HG03460 (cell line): ENCODE data around the gene LIME1.
"Not testable (repeated sequence)": the region's sequence is repeated elsewhere in the genome, so short reads cannot be mapped to it uniquely, and the experiment has no call there.

Experiments
- ATAC-seq: cut with Tn5 transposase; IDR thresholded peaks from one replicate; pipeline ENCODE4 v1.9.1; 2021; ENCODE audit not compliant: unreplicated experiment

The LIME1 gene

DNA sequence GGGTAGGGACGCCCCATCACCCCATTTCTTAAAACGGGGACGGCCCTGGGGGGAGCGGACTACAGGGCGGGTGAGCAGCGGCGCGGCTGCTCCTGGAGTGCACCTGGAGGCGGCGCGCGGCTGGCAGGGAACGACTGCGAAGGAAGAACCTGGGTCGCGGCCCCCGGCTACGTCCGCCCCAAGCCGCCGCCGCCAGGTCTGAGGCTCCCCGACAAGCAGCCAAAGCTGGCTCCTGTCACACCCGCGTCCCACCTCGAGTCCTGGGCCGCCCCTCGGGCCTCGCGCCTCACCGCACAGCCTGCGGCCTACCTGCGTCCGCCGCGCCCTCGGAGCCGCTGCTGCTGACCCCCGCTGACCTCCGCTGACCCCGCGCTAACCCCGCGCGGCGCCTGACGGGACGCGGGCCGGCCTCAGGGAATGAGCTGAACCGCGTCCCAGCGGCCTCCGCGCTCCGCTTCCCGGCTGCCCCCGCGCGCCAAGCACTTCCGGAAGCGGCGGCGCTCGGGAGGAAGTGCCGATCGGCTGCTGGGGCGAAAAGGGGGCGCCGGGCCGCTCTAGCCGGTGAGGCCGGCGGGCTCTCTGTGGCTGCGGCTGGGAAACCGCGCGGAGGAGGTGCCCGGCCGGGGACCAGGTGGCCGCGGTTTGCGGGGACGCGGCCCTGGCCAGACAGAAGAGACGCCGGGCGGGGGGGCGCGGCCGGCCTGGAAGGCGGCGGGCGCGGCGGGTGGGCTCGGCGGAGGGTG, 28.7 kb upstream of the LIME1 start, which contains the start of the genes ARFRP1 and ZGPAT:
Gene ARFRP1 (minus strand): TSS at position 419 of the 743 bp plus-strand sequence. CDS start 885 bp downstream, outside the sequence.
Gene ZGPAT (plus strand): TSS at position 482 of the 743 bp plus-strand sequence. CDS start 542 bp downstream, outside the sequence.
- peak; percentile 69 for ATAC-seq

DNA sequence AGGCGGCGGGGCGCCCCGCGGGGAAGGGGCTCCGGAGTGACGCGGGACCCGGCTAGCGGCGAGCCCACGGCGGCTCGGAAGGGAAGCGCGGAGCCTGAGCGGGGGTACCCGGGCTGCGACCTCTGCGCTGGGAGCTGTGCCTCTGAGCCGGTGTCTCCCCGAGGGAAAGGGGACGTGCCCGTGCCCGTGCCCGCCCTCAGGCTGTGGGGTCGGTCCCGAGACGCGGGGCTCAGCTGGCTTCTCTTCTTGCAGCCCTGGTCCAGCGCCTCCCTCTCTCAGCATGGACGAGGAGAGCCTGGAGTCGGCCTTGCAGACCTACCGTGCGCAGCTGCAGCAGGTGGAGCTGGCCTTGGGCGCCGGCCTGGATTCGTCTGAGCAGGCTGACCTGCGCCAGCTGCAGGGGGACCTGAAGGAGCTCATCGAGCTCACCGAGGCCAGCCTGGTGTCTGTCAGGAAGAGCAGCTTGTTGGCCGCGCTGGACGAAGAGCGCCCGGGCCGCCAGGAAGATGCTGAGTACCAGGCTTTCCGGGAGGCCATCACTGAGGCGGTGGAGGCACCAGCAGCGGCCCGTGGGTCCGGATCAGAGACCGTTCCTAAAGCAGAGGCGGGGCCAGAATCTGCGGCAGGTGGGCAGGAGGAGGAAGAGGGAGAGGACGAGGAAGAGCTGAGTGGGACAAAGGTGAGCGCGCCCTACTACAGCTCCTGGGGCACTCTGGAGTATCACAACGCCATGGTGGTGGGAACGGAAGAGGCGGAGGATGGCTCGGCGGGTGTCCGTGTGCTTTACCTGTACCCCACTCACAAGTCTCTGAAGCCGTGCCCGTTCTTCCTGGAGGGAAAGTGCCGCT, 27.9 kb upstream of the LIME1 start:
- peak; percentile 15 for ATAC-seq

DNA sequence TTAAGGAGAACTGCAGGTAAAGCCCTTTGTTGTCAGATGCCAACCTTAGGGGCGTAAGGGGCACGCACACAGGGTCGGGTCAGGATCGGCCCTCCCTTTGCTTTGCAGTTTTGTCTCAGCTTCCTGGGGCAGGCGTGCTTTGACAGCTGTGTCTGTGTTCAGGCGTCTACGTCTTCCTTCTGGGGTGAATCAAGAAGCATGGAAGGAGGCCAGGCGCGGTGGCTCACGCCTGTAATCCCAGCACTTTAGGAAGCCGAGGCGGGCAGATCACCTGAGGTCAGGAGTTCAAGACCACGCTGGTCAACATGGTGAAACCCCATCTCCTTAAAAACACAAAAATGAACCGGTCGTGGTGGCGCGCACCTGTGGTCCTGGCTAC, 27.3 kb upstream of the LIME1 start:
- no peak for ATAC-seq

DNA sequence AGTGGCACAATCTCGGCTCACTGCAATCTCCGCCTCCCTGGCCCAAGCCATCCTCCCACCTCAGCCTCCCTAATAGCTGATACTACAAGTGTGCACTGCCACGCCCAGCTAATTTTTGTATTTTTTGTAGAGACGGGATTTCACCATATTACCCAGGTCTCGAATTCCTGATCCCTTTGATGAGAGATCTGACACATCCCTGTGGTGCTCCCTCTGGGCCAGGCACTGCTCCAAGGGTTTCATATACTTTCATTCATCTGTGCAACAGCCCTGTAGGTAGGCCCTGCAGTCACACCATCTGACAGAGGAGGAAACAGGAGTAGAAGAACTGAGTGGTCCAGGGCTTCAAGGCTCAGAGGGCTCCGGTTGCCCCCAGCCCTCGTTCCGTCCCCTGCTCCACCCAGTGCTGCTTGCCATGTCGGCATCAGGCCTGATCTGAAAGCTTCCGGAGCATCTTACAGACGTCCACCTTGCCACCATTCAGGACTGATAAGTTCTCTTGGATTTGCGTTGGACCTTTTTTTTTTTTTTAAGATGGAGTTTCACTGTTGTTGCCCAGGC, 25.3 kb upstream of the LIME1 start:
- no peak for ATAC-seq

DNA sequence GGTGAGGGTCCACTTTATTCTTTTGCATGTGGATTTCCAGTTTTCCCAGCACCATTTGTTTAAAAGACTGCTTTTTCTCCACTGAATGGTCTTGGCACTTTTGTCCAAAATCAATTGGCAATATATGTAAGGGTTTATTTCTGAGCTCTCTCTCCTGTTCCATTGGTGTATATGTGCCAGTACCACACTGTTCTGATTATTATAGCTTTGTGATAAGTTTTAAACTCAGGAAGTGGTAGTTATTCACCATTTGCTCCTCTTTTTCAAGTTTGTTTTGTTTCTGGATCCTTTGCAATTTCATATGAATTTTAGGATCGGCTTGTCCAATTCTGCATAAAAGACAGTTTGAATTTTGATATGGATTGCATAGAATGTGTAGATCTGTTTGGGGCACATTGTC, 24.3 kb upstream of the LIME1 start:
- no peak for ATAC-seq

DNA sequence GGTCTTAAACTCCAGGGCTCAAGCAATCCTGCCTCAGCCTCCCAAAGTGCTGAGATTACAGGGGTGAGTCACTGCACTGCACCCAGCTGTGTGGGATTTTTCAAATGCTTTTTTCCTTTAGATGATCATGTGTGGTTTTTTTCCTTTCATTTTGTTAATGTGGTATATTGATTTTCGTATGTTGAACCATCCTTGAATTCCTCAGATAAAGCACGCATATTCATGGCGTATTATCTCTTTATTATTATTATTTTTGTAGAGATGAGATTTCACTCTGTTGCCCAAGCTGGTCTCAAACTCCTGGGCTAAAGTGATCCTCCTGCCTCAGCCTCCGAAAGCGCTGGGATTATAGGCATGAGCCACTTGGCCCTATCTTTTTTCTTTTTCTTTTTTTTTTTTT, 21.6 kb upstream of the LIME1 start:
- no peak for ATAC-seq

DNA sequence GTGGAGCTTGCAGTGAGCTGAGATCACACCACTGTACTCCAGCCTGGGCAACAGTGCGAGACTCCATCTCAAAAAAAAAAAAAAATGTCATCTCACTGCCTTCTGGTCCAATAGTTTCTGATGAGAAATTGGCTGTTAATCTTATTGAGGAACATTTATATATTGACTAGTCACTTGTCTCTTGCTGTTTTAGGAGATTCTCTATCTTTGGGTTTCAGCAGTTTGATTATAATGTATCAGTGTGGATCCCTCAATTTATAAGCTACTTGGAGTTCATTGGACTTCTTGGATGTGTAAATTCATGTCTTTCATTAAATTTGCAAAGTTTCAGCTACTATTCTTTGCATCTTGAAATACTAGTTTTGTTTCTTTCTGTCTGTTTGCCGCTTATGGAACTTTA, 17.5 kb upstream of the LIME1 start:
- ATAC-seq = no peak

DNA sequence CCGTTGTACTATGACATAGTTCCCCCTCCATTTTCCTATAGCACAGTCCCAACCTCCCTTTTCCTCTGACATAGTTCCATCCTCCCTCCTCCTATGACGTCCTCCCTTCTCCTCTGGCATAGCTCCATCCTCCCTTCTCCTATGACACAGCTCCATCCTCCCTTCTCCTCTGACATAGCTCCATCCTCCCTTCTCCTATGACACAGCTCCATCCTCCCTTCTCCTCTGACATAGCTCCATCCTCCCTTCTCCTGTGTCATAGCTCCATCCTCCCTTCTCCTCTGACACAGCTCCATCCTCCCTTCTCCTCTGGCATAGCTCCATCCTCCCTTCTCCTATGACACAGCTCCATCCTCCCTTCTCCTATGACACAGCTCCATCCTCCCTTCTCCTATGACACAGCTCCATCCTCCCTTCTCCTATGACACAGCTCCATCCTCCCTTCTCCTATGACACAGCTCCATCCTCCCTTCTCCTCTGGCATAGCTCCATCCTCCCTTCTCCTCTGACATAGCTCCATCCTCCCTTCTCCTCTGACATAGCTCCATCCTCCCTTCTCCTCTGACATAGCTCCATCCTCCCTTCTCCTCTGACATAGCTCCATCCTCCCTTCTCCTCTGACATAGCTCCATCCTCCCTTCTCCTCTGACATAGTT, 13.4 kb upstream of the LIME1 start:
- ATAC-seq = not testable (repeated sequence)

DNA sequence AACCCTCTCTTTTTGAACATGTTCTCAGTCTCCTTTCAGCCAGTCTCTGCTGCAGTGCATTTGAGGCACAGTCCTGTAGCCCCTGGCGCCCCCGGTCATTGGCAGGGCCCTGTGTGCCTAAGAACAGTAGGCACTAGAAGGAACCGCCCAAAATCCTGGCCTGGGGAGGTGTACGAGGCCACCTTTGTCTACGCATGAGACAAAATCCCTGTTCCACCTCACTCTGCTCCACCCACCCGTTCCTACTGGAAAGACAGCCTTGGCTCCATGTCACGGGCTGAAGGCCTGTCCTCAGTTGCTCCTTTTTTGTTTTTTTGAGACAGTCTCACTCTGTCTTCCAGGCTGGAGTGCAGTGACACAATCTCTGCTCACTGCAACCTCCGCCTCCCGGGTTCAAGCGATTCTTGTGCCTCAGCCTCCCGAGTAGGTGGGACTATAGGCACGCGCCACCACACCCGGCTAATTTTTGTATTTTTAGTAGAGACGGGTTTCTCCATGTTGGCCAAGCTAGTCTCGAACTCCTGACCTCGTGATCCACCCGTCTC, 6.2 kb upstream of the LIME1 start:
- ATAC-seq = not testable (repeated sequence)

DNA sequence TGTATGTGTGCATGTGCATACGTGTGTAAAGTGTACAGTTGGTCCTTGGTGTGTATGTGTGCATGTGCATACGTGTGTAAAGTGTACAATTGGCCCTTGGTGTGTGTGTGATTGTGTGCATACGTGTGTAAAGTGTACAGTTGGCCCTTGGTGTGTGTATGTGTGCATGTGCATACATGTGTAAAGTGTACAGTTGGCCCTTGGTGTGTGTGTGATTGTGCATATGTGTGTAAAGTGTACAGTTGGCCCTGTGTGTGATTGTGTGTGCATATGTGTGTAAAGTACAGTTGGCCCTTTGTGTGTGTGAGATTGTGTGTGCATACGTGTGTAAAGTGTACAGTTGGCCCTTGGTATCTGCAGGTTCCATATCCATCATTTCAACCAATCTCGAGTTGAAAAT, 5.1 kb upstream of the LIME1 start:
- ATAC-seq = no peak

DNA sequence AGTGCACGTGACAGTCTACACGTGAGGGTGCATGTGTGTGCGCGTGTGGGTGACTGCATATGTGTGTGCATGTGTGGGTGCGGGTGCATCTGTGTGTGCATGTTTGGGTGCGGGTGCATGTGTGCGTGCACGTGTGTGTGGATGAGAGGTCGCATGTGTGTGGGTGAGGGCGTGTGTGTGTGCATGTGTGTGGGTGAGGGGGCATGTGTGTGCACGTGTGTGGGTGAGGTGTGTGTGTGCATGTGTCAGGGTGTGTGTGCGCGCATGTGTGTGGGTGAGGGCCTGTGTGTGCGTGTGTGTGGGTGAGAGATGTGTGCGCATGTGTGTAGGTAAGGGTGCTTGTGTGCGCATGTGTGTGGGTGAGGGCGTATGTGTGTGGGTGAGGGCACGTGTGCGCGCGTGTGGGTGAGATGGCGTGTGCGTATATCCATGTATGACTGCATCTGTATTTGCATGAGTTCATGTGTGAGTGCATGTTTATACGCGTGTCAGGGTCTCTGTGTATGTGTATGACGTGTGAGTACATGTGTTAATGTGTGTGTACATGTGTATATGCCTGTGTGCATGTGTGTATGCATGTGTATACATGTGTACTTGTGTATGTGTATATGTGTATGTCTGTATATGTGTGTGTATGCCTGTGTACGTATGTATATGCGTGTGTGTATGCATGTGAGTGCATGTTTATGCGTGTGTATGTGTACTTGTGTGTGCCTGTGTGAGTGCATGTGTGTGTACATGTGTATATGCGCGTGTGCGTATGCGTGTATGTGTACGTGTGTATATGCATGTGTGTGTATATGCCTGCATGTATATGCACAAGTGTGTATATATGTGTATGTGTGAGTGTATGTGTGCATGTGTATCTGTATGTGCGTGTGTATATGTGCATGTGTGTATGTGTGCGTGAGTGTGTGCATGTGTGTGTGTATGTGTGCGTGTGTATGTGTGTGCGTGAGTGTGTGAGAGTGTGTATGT, 4.1 kb upstream of the LIME1 start:
- ATAC-seq = no peak

DNA sequence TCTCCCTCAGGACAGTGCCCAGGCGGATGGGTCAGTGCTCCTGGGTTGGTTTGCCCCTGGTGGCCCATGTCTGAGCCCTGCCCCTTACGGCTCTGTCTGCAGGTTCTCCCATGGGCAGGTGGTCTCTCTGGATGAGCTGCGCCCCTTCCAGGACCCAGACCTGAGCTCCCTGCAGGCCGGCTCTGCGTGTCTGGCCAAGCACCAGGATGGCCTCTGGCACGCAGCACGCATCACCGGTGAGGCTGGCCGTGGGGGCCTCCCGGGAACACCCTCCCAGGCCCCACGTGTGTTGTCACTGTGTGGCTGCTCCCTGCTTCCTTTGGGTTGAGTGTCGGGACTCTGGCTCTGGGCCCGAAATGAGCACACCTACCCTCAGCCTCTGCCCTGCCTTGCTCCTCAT, 3.3 kb upstream of the LIME1 start:
- ATAC-seq = no peak

DNA sequence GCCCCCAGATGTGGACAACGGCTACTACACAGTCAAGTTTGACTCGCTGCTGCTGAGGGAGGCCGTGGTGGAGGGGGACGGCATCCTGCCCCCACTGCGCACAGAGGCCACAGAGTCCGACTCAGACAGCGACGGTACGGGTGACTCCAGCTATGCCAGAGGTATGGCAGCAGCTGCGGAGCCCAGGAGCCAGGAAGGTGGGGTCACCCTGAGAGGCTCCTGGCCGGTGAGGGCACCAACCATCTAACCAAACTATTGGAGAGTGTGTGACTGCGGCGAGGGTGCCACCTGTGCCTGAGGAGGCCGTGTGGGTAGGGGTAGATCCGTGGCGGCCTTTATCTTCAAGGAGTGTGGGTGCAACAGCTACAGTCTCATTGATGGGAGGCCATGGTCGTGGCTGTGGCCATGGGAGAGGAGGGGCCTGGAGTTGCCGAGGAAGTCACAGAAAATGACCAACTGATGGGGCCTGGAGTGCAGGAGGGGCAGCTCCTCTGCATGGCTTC, 2.8 kb upstream of the LIME1 start:
- no peak for ATAC-seq

DNA sequence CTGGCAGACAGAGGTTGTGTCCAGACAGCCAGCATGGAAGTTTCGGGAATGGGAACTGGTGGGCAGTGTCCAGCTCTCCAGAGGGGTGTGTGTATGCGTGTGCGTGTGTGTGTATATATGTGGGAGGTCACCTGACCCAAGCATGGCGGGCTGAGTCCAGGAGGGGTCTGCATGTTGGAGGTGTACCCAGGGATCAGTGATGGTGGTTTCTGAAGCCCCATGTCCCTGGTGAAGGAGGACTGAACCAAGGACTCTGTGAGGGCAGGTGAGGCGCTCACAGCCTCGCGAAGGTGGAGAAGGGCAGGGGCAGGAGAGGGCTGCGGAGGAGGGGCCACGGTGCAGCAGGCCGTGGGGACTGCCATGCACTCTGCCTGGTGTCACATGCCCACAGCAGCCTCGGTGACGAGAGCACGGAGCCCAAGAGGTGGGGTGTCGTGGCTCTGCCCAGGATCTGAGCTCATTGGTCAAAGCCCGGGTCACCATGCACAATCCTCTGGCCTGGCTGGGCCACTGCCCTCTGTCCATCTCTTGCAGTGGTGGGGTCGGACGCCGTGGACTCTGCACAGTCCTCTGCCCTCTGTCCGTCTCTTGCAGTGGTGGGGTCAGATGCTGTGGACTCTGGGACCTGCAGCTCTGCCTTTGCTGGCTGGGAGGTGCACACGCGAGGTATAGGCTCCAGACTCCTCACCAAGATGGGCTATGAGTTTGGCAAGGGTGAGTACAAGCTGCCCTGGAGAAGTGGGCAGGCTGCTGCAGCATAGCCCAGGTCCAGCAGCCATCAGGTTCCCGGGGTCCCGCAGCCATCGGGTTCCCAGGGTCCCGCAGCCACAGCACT, 2.1 kb upstream of the LIME1 start:
- ATAC-seq = no peak

DNA sequence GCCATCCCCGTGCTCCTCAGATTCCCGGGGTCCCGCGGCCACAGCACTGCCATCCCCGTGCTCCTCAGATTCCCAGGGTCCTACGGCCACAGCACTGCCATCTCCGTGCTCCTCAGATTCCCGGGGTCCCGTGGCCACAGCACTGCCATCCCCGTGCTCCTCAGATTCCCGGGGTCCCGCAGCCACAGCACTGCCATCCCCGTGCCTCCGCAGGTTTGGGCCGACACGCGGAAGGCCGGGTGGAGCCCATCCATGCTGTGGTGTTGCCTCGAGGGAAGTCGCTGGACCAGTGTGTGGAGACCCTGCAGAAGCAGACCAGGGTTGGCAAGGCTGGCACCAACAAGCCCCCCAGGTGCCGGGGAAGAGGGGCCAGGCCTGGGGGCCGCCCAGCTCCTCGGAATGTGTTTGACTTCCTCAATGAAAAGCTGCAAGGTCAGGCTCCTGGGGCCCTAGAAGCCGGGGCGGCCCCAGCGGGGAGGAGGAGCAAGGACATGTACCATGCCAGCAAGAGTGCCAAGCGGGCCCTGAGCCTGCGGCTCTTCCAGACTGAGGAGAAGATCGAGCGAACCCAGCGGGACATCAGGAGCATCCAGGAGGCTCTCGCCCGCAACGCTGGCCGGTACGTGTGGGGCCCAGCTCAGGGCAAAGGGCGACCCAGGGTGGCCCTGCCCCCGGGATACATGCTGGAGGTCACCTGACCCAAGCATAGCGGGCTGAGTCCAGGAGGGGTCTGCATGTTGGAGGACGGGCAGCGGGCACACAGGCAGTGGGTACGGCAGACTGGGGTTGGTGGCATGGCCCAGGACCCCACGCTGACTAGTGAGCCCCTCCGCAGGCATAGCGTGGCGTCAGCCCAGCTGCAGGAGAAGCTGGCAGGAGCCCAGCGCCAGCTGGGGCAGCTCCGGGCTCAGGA, 1.3 kb upstream of the LIME1 start:
- ATAC-seq = no peak

DNA sequence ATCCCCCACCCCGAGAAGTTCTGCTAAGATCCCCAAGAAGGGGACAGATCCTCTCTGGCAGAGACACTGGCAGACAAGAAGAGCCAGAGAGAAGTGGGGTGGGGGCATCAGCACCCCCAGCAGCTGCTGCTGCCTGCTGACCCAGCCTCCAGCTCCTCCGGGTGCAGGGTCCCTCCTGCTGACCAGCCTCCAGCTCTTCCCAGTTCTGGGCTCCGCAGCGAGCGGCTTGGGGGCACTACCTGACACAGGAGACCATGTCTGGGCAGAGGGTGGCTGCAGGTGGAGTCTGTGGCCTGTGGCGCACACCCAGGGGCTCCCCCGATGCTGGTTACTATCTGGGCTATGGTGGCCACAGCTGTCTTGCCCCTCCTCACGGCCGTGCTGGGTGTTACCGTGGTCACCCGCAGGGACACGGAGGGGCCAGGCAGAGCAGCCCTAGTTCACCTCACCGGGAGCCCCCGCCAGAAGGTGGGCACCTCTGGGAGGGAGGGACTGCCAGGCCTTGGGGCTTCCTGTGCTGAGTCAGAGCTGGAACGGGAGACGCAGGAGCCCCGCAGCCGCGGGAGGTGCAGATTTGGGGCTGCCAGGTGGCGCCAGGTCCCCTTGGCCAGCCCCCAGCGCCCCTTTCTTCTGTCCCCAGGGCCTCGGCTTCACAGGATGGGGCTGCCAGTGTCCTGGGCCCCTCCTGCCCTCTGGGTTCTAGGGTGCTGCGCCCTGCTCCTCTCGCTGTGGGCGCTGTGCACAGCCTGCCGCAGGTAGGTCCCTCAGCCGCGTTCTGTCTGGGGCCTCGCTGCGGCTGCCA, 630 bp downstream of the LIME1 start:
- ATAC-seq = no peak

DNA sequence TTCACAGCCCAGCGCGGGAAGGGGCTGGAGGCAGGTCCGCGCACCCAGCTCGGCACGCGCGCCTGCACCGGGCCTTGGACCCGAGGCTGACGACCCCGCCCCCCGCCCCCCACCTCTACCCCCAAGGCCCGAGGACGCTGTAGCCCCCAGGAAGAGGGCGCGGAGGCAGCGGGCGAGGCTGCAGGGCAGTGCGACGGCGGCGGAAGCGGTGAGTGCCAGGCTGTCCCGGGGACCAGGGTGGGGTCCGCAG, 1.2 kb downstream of the LIME1 start:
- ATAC-seq = no peak
